HEK293T (cell line): Measurements from ENCODE around the gene NFS1.

Experiments
- BHLHE40 ChIP-seq: fragments of 450-650 bp; IDR thresholded peaks from 2 replicates; pipeline ENCODE4 v1.6.1; 2016; ENCODE audit warnings: mild to moderate bottlenecking, moderate library complexity, borderline replicate concordance
- CTBP1 ChIP-seq: fragments of 450-650 bp; IDR thresholded peaks from 2 replicates; pipeline ENCODE4 v1.6.1; 2016; ENCODE audit warnings: borderline replicate concordance
- ELF4 ChIP-seq: fragments of 450-650 bp; IDR thresholded peaks from 2 replicates; pipeline ENCODE4 v1.6.1; 2017; ENCODE audit warnings: antibody characterized with exemption
- FOXM1 ChIP-seq: fragments of 450-650 bp; IDR thresholded peaks from 2 replicates; pipeline ENCODE4 v1.6.1; 2017; ENCODE audit warnings: mild to moderate bottlenecking, borderline replicate concordance
- SP1 ChIP-seq: fragments of 450-650 bp; IDR thresholded peaks from 2 replicates; pipeline ENCODE4 v1.6.1; 2017
- SUZ12 ChIP-seq: fragments of 450-650 bp; IDR thresholded peaks from 2 replicates; pipeline ENCODE4 v1.6.1; 2016; ENCODE audit warnings: mild to moderate bottlenecking
- TARDBP ChIP-seq: fragments of 450-650 bp; IDR thresholded peaks from 2 replicates; pipeline ENCODE4 v1.6.1; 2016
- ZNF384 ChIP-seq: fragments of 450-650 bp; IDR thresholded peaks from 2 replicates; pipeline ENCODE4 v1.6.1; 2016

DNA sequence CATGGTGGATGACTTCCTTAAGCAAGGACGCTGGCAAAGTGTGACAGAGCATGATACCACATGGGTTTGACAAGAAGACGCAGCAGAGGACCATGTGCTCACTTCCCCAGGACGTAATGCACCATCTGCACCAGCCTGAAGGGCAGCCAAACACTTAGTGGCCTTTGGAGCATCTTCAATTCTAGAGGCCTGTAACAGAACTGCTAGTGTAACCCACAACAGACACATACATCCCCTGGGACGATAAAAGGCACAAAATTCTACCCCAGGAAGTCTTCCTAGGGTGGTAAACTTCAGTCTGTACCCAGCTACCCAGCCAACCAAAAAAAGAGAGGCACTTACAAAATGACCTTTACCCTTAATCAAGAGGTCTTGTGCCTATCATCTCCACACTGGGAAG is 25.3 kb downstream of the NFS1 start:
- no peak for TF ChIP-seq FOXM1
- TF ChIP-seq ELF4: no peak
- no peak for TF ChIP-seq BHLHE40
- no peak for TF ChIP-seq SP1
- no peak for TF ChIP-seq SUZ12
- no peak for TF ChIP-seq ZNF384
- no peak for TF ChIP-seq TARDBP
- TF ChIP-seq CTBP1: no peak
